SH-SY5Y (cell line): ENCODE data around the gene IPCEF1.

ENCODE experiments used
- GATA2 ChIP-seq: IDR thresholded peaks from 2 replicates; pipeline ENCODE4 v1.6.1; 2011; ENCODE audit warnings: mild to moderate bottlenecking, low read depth, low read length
- GATA3 ChIP-seq: IDR thresholded peaks from 2 replicates; pipeline ENCODE4 v1.6.1; 2011; ENCODE audit warnings: low read depth, mild to moderate bottlenecking, low read length, moderate library complexity

DNA sequence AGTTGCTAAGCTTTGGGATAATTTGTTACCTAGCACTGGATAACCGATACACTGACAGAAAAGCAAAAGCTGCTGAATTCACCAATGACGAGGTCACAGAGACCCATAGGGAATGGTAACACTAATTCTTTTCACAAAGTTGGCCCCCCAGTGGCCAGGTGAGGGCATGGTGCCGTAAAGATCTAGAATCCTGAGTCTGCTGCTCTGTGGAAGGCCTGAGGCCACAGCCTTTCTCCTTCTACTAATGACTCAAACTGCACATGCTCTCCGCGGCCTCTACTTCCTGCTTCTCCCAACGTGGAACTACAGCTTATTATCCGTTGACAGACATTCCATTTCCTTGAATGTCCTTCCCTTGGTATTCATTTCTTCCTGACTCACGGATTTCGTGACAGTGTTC, 190.5 kb downstream of the IPCEF1 start:
- no peak for TF ChIP-seq GATA2
- TF ChIP-seq GATA3 = no peak
